Right lobe of liver (tissue), 4 donors: ENCODE data around the gene EDN2.

Experiments used
- POLR2A ChIP-seq: fragments of 450-650 bp; IDR thresholded peaks from one replicate; pipeline ENCODE4 v1.6.1; 2017; ENCODE audit warnings: antibody characterized with exemption, mild to moderate bottlenecking
- TF ChIP-seq, protein P1 (sequence below), 4 donors: fragments of 200-600 bp in 3 of 4; fragments of 450-650 bp in 1 of 4; IDR thresholded peaks; one replicate each; pipeline versions ENCODE4 v1.5.1 to v1.8.0; 2016 to 2022; ENCODE audit warnings: antibody characterized with exemption in 4 of 4, mild to moderate bottlenecking in 2 of 4
- donor health status: DM: no; HTN: no; CAD: no.
- donor health status: DM: no; HTN: no; CAD: no.
- donor health status: DM: no; HTN: yes; CAD: no.

DNA sequence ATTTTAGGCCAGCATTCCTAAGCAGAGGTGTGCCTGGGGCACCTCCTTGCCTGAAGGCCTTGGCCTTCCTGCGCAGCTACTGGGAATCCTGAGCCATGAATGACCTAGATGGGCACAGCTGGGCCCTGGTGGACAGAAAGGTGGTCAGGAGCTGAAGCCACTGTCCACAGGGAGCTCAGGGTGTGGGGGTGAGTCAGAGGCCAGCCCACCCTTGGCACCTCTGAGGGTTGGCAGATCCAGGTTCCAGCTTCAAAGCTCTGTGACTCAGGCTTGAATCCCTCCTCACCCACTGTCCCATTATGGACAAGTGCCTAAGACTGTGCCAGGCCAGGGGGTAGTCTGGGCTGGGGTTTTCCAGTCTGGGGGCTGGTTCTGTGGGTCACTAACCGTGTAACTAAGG lies 6.4 kb upstream of the EDN2 start:
- TF ChIP-seq, protein P1, sequence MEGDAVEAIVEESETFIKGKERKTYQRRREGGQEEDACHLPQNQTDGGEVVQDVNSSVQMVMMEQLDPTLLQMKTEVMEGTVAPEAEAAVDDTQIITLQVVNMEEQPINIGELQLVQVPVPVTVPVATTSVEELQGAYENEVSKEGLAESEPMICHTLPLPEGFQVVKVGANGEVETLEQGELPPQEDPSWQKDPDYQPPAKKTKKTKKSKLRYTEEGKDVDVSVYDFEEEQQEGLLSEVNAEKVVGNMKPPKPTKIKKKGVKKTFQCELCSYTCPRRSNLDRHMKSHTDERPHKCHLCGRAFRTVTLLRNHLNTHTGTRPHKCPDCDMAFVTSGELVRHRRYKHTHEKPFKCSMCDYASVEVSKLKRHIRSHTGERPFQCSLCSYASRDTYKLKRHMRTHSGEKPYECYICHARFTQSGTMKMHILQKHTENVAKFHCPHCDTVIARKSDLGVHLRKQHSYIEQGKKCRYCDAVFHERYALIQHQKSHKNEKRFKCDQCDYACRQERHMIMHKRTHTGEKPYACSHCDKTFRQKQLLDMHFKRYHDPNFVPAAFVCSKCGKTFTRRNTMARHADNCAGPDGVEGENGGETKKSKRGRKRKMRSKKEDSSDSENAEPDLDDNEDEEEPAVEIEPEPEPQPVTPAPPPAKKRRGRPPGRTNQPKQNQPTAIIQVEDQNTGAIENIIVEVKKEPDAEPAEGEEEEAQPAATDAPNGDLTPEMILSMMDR (IDR thresholded peaks at IDR 0.05): no peak
- no peak for TF ChIP-seq POLR2A
